GM19397 (cell line): ENCODE measurements around the gene ZSCAN2.
"Not testable (repeated sequence)": the region's sequence is repeated elsewhere in the genome, so short reads cannot be mapped to it uniquely, and the experiment has no call there.

Source experiments
- ATAC-seq: cut with Tn5 transposase; IDR thresholded peaks from one replicate; pipeline ENCODE4 v1.9.1; 2021; ENCODE audit warnings: mild to moderate bottlenecking, moderate library complexity; ENCODE audit not compliant: unreplicated experiment

Gene ZSCAN2

GRCh38 chr15:84634228-84634837 is 33.5 kb downstream of the ZSCAN2 start:
- no peak for ATAC-seq

GRCh38 chr15:84638103-84638502 is 37.3 kb downstream of the ZSCAN2 start:
- ATAC-seq: no peak

- not testable (repeated sequence) for ATAC-seq
These were observed 41.1 kb downstream of the ZSCAN2 start for GRCh38 chr15:84641871-84642270.

GRCh38 chr15:84642640-84643039 is 41.8 kb downstream of the ZSCAN2 start:
- ATAC-seq: not testable (repeated sequence)

GRCh38 chr15:84643838-84644237 is 43.0 kb downstream of the ZSCAN2 start:
- no peak for ATAC-seq

GRCh38 chr15:84645496-84645895 is 44.7 kb downstream of the ZSCAN2 start:
- no peak for ATAC-seq

- no peak for ATAC-seq
These were observed 45.2 kb downstream of the ZSCAN2 start for GRCh38 chr15:84645997-84646396.

- no peak for ATAC-seq
These were observed 46.9 kb downstream of the ZSCAN2 start for GRCh38 chr15:84647726-84648125.

- ATAC-seq: no peak
These were observed 47.7 kb downstream of the ZSCAN2 start for GRCh38 chr15:84648539-84648938.

GRCh38 chr15:84649706-84650105 is 48.9 kb downstream of the ZSCAN2 start:
- no peak for ATAC-seq

- ATAC-seq: no peak
These were observed 52.7 kb downstream of the ZSCAN2 start for GRCh38 chr15:84653584-84653909.

GRCh38 chr15:84653910-84654688 is 53.3 kb downstream of the ZSCAN2 start, which contains the start of gene WDR73:
Gene WDR73 (minus strand): TSS chr15:84654283. CDS start chr15:84654274, 9 bp downstream.
- peak; percentile 77 for ATAC-seq

- ATAC-seq: peak; percentile 34
These were observed 54.1 kb downstream of the ZSCAN2 start for GRCh38 chr15:84654689-84655453.

- ATAC-seq: no peak
These were observed 56.2 kb downstream of the ZSCAN2 start for GRCh38 chr15:84656972-84657371.

- ATAC-seq: no peak
These were observed 56.9 kb downstream of the ZSCAN2 start for GRCh38 chr15:84657748-84658079.

GRCh38 chr15:84658080-84658787 is 57.4 kb downstream of the ZSCAN2 start, which contains the start of gene NMB:
Gene NMB (minus strand): TSS chr15:84658199. CDS start chr15:84658152, 47 bp downstream.
- ATAC-seq: peak; percentile 63

- no peak for ATAC-seq
These were observed 58.1 kb downstream of the ZSCAN2 start for GRCh38 chr15:84658788-84659411.

GRCh38 chr15:84659904-84660781 is 59.3 kb downstream of the ZSCAN2 start:
- ATAC-seq: no peak

- no peak for ATAC-seq
These were observed 60.2 kb downstream of the ZSCAN2 start for GRCh38 chr15:84661001-84661400.

GRCh38 chr15:84666373-84666772 is 65.6 kb downstream of the ZSCAN2 start:
- no peak for ATAC-seq
